Keratinocyte (primary cell): ENCODE measurements around the gene GLS. TPM values are rescaled to one million over a fixed set of nuclear protein-coding genes. Genes with fewer than 3 reads are reported as not detected.

Source experiments
- DNase-seq: peaks from one replicate; pipeline ENCODE4 v3.0.0-alpha.2; 2011; ENCODE audit warnings: low read depth, missing footprints, low spot score
- FAIRE-seq: peaks from 2 replicates; lab custom pipeline; 2011; peaks lifted over from hg19 to GRCh38; lab: Jason Lieb, UNC
- H2AFZ ChIP-seq: 2 replicates; pipeline ENCODE4 v1.6.0; 2012; ENCODE audit warnings: low read length, control low read depth, inconsistent platforms; ENCODE audit not compliant: control insufficient read depth
- H3K27ac ChIP-seq: 2 replicates; pipeline ENCODE4 v1.5.1; 2011; ENCODE audit warnings: low read length; ENCODE audit not compliant: control insufficient read depth, insufficient read depth
- H3K27me3 ChIP-seq: 3 replicates; pipeline ENCODE4 v1.6.0; 2011; ENCODE audit warnings: low read length; ENCODE audit not compliant: control insufficient read depth, insufficient read depth; ENCODE audit errors: extremely low read depth
- H3K36me3 ChIP-seq, 2 experiments: 2 replicates in 1 of 2; 3 replicates in 1 of 2; pipeline ENCODE4 v1.5.1; 2011; ENCODE audit warnings: low read length in 2 of 2, mild to moderate bottlenecking in 1 of 2; ENCODE audit not compliant: control insufficient read depth in 2 of 2, insufficient read depth in 2 of 2; ENCODE audit errors: extremely low read depth in 1 of 2
- H3K4me1 ChIP-seq: 3 replicates; pipeline ENCODE4 v1.5.1; 2011; ENCODE audit warnings: low read length; ENCODE audit not compliant: control insufficient read depth, insufficient read depth; ENCODE audit errors: extremely low read depth
- H3K4me2 ChIP-seq: 3 replicates; pipeline ENCODE4 v1.6.0; 2011; ENCODE audit warnings: low read depth, low read length; ENCODE audit not compliant: control insufficient read depth, insufficient read depth; ENCODE audit errors: extremely low read depth
- H3K4me3 ChIP-seq, 3 experiments: fragments of 200-600 bp in 1 of 3; sonication (generic) in 1 of 3; 2 replicates in 2 of 3; 3 replicates in 1 of 3; pipeline ENCODE4 v1.5.1; 2011 to 2016; ENCODE audit warnings: low read length in 3 of 3, mild to moderate bottlenecking in 3 of 3, control low read depth in 2 of 3, inconsistent platforms in 1 of 3, low read depth in 1 of 3, mixed read lengths in 1 of 3, mixed run types in 1 of 3, moderate library complexity in 1 of 3; ENCODE audit not compliant: control insufficient read depth in 2 of 3, insufficient read depth in 2 of 3; ENCODE audit errors: extremely low read depth in 1 of 3
- H3K79me2 ChIP-seq: 2 replicates; pipeline ENCODE4 v1.6.0; 2012; ENCODE audit warnings: low read length; ENCODE audit not compliant: control insufficient read depth, insufficient read depth
- H3K9ac ChIP-seq: 3 replicates; pipeline ENCODE4 v1.6.0; 2011; ENCODE audit warnings: low read length; ENCODE audit not compliant: control insufficient read depth, insufficient read depth; ENCODE audit errors: extremely low read depth
- H3K9me1 ChIP-seq: 3 replicates; pipeline ENCODE4 v1.6.0; 2011; ENCODE audit warnings: low read length; ENCODE audit not compliant: control insufficient read depth, insufficient read depth; ENCODE audit errors: extremely low read depth
- H3K9me3 ChIP-seq: 2 replicates; pipeline ENCODE4 v1.5.1; 2012; ENCODE audit warnings: low read depth, low read length; ENCODE audit not compliant: control insufficient read depth
- H4K20me1 ChIP-seq: 3 replicates; pipeline ENCODE4 v1.6.0; 2011; ENCODE audit warnings: low read length; ENCODE audit not compliant: control insufficient read depth, insufficient read depth; ENCODE audit errors: extremely low read depth
- EZH2 ChIP-seq: IDR thresholded peaks from one replicate; pipeline ENCODE4 v1.6.1; 2012; ENCODE audit warnings: inconsistent platforms, mild to moderate bottlenecking, low read length, moderate library complexity
- dilution Hi-C: fragments of 300-500 bp; cut with MboI; formaldehyde crosslinking; loops from one replicate; pipeline ENCODE4 v1.7.0; 2020; ENCODE audit warnings: low sequenced_read_pairs; ENCODE audit not compliant: extremely low pct_ligation_motif_present
- polyA plus RNA-seq, 5 experiments: library from polyadenylated mRNA; depleted of rRNA in 3 of 5; stranded (reverse) in 3 of 5; stranded (forward) in 1 of 5; unstranded in 1 of 5; fragments of >200 nt; gene quantifications; 1 replicate in 1 of 5; 2 replicates in 3 of 5; 3 replicates in 1 of 5; pipeline versions ENCODE4 v1.2.1 to v1.2.3, GENCODE V29; 2011 to 2012; ENCODE audit warnings: missing spikeins in 2 of 5, low read depth in 1 of 5, low replicate concordance in 1 of 5
- TF ChIP-seq, protein P1 (sequence below), 3 experiments: IDR thresholded peaks in 1 of 3; conservative IDR thresholded peaks in 1 of 3; optimal IDR thresholded peaks in 1 of 3; 2 replicates in 2 of 3; 3 replicates in 1 of 3; pipeline versions ENCODE3 to v1.5.1; 2011; ENCODE audit warnings: low read length in 3 of 3, mild to moderate bottlenecking in 3 of 3, moderate library complexity in 2 of 3, control low read depth in 1 of 3, inconsistent platforms in 1 of 3; ENCODE audit not compliant: insufficient read depth in 2 of 3; ENCODE audit errors: extremely low read depth in 1 of 3

Gene GLS
- polyA plus RNA-seq, 1 donor (not counting 4 experiments of a cell fraction or from before 2014, with no cell fraction given): 130 TPM

DNA sequence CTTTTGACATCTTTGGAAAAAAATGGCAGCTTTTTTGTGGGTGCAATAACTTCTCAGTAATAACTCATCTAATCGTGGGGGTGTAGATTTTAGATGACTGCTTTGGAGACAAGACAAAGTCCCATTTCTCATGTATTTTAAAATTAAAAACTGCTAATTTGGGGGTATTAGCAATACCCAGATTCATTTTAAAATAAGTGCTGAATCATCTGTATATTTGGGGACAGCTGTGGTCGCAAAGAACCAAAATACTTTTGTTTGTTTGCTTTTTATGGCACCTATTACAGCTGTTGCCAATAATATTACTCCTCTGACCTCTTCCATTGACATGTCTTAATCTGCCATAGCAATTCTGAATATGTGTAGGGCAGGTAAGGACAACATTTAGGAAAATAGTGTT lies 87.9 kb downstream of the GLS start:
- no peaks in the 10 kb centered on the region for H3K9me1 ChIP-seq
- dilution Hi-C loops: no loop called here
- no peak overlapping the region for H3K9ac ChIP-seq
- no peak overlapping the region for H3K4me3 ChIP-seq
- H3K9me3 ChIP-seq: no peaks in the 10 kb centered on the region
- H3K36me3 ChIP-seq: peaks cover 30 to 34% of the 10 kb centered on the region in 2 experiments
- no peaks in the 10 kb centered on the region for H3K4me1 ChIP-seq
- no peak overlapping the region for H3K4me2 ChIP-seq
- TF ChIP-seq EZH2: no peak
- TF ChIP-seq, protein P1, sequence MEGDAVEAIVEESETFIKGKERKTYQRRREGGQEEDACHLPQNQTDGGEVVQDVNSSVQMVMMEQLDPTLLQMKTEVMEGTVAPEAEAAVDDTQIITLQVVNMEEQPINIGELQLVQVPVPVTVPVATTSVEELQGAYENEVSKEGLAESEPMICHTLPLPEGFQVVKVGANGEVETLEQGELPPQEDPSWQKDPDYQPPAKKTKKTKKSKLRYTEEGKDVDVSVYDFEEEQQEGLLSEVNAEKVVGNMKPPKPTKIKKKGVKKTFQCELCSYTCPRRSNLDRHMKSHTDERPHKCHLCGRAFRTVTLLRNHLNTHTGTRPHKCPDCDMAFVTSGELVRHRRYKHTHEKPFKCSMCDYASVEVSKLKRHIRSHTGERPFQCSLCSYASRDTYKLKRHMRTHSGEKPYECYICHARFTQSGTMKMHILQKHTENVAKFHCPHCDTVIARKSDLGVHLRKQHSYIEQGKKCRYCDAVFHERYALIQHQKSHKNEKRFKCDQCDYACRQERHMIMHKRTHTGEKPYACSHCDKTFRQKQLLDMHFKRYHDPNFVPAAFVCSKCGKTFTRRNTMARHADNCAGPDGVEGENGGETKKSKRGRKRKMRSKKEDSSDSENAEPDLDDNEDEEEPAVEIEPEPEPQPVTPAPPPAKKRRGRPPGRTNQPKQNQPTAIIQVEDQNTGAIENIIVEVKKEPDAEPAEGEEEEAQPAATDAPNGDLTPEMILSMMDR (optimal IDR thresholded peaks at IDR 0.05 in 1 of 3, IDR thresholded peaks at IDR 0.05 in 1 of 3, conservative IDR thresholded peaks at IDR 0.05 in 1 of 3; ENCODE audit: extremely low read depth in 1 of 3, insufficient read depth in 2 of 3, low read length in 3 of 3): no peak
- H3K27me3 ChIP-seq: no peaks in the 10 kb centered on the region
- no peak overlapping the region for H3K27ac ChIP-seq
- H2AFZ ChIP-seq: no peak overlapping the region
- FAIRE-seq (no peak), DNase-seq (no peak)
- no peaks in the 10 kb centered on the region for H4K20me1 ChIP-seq
- no peaks in the 10 kb centered on the region for H3K79me2 ChIP-seq

DNA sequence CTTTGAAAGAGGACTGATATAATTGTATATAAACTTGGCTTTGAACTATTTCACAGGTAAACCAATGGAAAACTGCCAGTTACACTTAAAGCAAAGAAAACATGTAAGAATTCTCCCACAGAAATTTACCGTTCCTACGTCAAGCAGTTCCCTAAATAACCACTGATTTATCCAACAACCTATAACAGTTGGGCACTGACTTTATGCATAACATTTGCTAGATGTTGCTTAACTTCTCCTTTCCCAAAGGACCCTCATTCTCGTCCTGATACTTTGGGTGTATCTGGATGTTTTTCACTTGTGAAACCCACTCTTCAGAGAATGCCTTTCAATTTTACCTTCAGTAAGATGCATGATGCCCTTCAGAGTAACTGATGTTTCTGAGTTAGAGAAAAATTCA lies 89.5 kb downstream of the GLS start:
- no peaks in the 10 kb centered on the region for H3K4me1 ChIP-seq
- no peaks in the 10 kb centered on the region for H3K79me2 ChIP-seq
- no peak overlapping the region for H3K4me3 ChIP-seq
- no peak overlapping the region for H3K9ac ChIP-seq
- H3K9me3 ChIP-seq: no peaks in the 10 kb centered on the region
- H4K20me1 ChIP-seq: no peaks in the 10 kb centered on the region
- H3K27ac ChIP-seq: no peak overlapping the region
- peaks cover 35 to 50% of the 10 kb centered on the region in 2 experiments for H3K36me3 ChIP-seq
- H3K9me1 ChIP-seq: no peaks in the 10 kb centered on the region
- H3K4me2 ChIP-seq: no peak overlapping the region
- TF ChIP-seq EZH2: no peak
- TF ChIP-seq, protein P1 (optimal IDR thresholded peaks at IDR 0.05 in 1 of 3, IDR thresholded peaks at IDR 0.05 in 1 of 3, conservative IDR thresholded peaks at IDR 0.05 in 1 of 3; ENCODE audit: extremely low read depth in 1 of 3, insufficient read depth in 2 of 3, low read length in 3 of 3): no peak
- dilution Hi-C loops: no loop called here
- H3K27me3 ChIP-seq: no peaks in the 10 kb centered on the region
- FAIRE-seq: no peak
- no peak overlapping the region for H2AFZ ChIP-seq
- DNase-seq: no peak
